ENCODE measurements around the gene ABTB2.

- TF ChIP-seq, protein P1, sequence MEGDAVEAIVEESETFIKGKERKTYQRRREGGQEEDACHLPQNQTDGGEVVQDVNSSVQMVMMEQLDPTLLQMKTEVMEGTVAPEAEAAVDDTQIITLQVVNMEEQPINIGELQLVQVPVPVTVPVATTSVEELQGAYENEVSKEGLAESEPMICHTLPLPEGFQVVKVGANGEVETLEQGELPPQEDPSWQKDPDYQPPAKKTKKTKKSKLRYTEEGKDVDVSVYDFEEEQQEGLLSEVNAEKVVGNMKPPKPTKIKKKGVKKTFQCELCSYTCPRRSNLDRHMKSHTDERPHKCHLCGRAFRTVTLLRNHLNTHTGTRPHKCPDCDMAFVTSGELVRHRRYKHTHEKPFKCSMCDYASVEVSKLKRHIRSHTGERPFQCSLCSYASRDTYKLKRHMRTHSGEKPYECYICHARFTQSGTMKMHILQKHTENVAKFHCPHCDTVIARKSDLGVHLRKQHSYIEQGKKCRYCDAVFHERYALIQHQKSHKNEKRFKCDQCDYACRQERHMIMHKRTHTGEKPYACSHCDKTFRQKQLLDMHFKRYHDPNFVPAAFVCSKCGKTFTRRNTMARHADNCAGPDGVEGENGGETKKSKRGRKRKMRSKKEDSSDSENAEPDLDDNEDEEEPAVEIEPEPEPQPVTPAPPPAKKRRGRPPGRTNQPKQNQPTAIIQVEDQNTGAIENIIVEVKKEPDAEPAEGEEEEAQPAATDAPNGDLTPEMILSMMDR (IDR thresholded peaks at IDR 0.05): no peak
- no peak for TF ChIP-seq POLR2A (IDR thresholded peaks at IDR 0.05)
These were observed 96.7 kb downstream of the ABTB2 start for GRCh38 chr11:34261095-34261494.

Data from body of pancreas (tissue), 4 donors.